Heart left ventricle (tissue), 16 donors: ENCODE data around the gene TGIF1. TPM values are rescaled to one million over a fixed set of nuclear protein-coding genes. Genes with fewer than 3 reads are reported as not detected.
A peak's percentile ranks its signal among the peaks of the same experiment; 100 is the strongest.
"Not testable (repeated sequence)": the region's sequence is repeated elsewhere in the genome, so short reads cannot be mapped to it uniquely, and the experiment has no call there.

ENCODE experiments used
- ATAC-seq, 4 donors: fragments of 200-7000 bp; cut with Tn5 transposase; one replicate each; pipeline ENCODE4 v1.9.1; 2020 to 2022; ENCODE audit warnings: moderate library complexity in 4 of 4, mild to moderate bottlenecking in 3 of 4, moderate number of reproducible peaks in 1 of 4
- DNase-seq, 5 donors: peaks; one replicate each; pipeline ENCODE4 v3.0.0-alpha.2; 2020
- H3K27ac ChIP-seq, 12 donors: fragments of 200-600 bp; sonication (generic) in 4 of 12; one replicate each; pipeline versions ENCODE4 v1.5.0 to v1.8.0; 2016 to 2022; ENCODE audit warnings: mild to moderate bottlenecking in 2 of 12
- H3K27me3 ChIP-seq, 9 donors: fragments of 200-600 bp; sonication (generic) in 2 of 9; one replicate each; pipeline versions ENCODE4 v1.5.1 to v1.8.0; 2016 to 2022; ENCODE audit warnings: mild to moderate bottlenecking in 3 of 9
- H3K36me3 ChIP-seq, 9 donors: fragments of 200-600 bp; sonication (generic) in 2 of 9; one replicate each; pipeline versions ENCODE4 v1.5.0 to v1.8.0; 2018 to 2022; ENCODE audit warnings: mild to moderate bottlenecking in 2 of 9
- H3K4me1 ChIP-seq, 12 donors: fragments of 200-600 bp; sonication (generic) in 4 of 12; one replicate each; pipeline versions ENCODE4 v1.5.0 to v1.8.0; 2016 to 2022; ENCODE audit warnings: mild to moderate bottlenecking in 3 of 12
- H3K4me3 ChIP-seq, 12 donors: fragments of 200-600 bp; sonication (generic) in 4 of 12; one replicate each; pipeline versions ENCODE4 v1.5.0 to v1.8.0; 2017 to 2022; ENCODE audit warnings: mild to moderate bottlenecking in 9 of 12, moderate library complexity in 4 of 12
- H3K9me3 ChIP-seq, 12 donors: fragments of 200-600 bp; sonication (generic) in 4 of 12; one replicate each; pipeline versions ENCODE4 v1.5.0 to v1.8.0; 2016 to 2022; ENCODE audit warnings: mild to moderate bottlenecking in 1 of 12
- POLR2A ChIP-seq, 2 donors: fragments of 450-650 bp; IDR thresholded peaks; one replicate each; pipeline ENCODE4 v1.6.1; 2017; ENCODE audit warnings: antibody characterized with exemption in 2 of 2, mild to moderate bottlenecking in 2 of 2, moderate library complexity in 2 of 2
- WGBS, 4 donors: extraction: QIAGEN DNeasy Blood & Tissue Kit in 2 of 4; methylation state at CpG; one replicate each; pipeline versions ENCODE4 v1.1.5 to v1.1.7; 2013 to 2018; 5-methylcytosine and 5-hydroxymethylcytosine counted together
- intact Hi-C, 10 donors: fragments of 100-400 bp; cut with DNase I; formaldehyde crosslinking; loops; one replicate each; pipeline versions ENCODE4 v1.11.1 to v1.14.2; 2022
- polyA plus RNA-seq, 2 donors: library from polyadenylated mRNA; stranded (reverse); fragments of 200-250 nt; gene quantifications; one replicate each; pipeline ENCODE4 v1.2.3, GENCODE V29; 2013
- total RNA-seq, 9 donors: library from RNA; depleted of rRNA in 2 of 9; stranded (reverse); fragments of >200 nt in 2 of 9; fragmentation: NEBNext Ultra II Directional in 3 of 9; extraction: Animal tissue kit (Norgen Biotek cat#: 25700) in 3 of 9; gene quantifications; one replicate each; pipeline versions ENCODE4 v1.1.0 to v1.2.4, GENCODE V29; 2016 to 2023
- TF ChIP-seq, protein P1 (sequence below), 12 donors: fragments of 200-600 bp; sonication (generic) in 4 of 12; IDR thresholded peaks; one replicate each; pipeline versions ENCODE4 v1.5.0 to v1.8.0; 2018 to 2022; ENCODE audit warnings: antibody characterized with exemption in 12 of 12, mild to moderate bottlenecking in 5 of 12
- donor health status: ischemic (EF 13 %, LVEDD 7.1; RV severe dilation, severe dysfunction).
- donor health status: healthy with polysubstance abuse.
- donor health status: DM: no; HTN: yes; CAD: no.
- donor health status: DM: no; HTN: no; CAD: no.
- donor health status: ischemic (EF 25% LVEDD 6.9; RV normal size, moderate dysfunction).
- donor health status: ischemic (EF 25% LVEDD 5.7; RV mildly dilated, moderate dysfunction).
- donor health status: healthy.
- donor health status: DM: yes; HTN: yes; CAD: no.
- donor health status: ischemic (EF 35%, LVEDD 5.7; RV mildly dilated, moderate dysfunction).
- donor health status: nonischemic (EF 11% LVEDD 7.7; RV severe dilation, severe dysfunction).
- donor health status: DM: yes; HTN: yes; CAD: no.
- donor health status: PGD.
- donor health status: ischemic (EF 29% LVEDD 5.4; RV normal size, mild dysfunction).
- donor health status: nonischemic (EF 23%, LVEDD 6.1; RV moderate dilation, normal function).

TGIF1 gene
- total and polyA plus RNA-seq, 11 donors, result 5.0 to 37.5 (median 15.4) TPM

DNA sequence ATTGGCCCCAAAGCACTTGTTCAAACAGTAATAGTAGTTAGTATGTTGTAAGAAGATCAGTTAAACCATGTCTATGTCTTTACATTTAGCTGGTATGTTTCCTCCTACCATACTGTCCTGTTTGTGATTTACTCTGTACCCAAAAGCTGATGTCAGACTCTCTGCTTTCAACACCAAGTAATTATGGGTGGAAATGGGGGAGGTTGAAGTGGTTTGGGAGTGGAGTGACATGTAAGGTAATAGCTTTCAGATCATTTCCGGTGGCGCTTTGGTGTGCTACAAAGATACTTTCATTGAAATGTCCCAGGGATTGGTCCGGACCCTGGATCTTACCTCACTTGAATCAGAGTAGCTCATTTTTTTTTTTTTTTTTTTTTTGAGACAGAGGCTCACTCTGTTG lies 39.7 kb upstream of the TGIF1 start:
- Histone ChIP-seq H3K4me3 (no peak overlapping the region), H3K27ac (no peak overlapping the region), H3K27me3 (peaks cover 0 to 15% (median 0%) of the 10 kb centered on the region in 9 donors), H3K9me3 (peaks cover 0 to 6% (median 0%) of the 10 kb centered on the region in 12 donors), H3K36me3 (no peaks in the 10 kb centered on the region), H3K4me1 (peaks cover 0 to 6% (median 0%) of the 10 kb centered on the region in 12 donors)
- no peak for ATAC-seq
- WGBS, 4 donors, result 90 to 95% (median 92%) methylated on average over 3 of the region's 3 CpGs
- no peak for DNase-seq
- intact Hi-C loops, result no loop called here
- no peak for TF ChIP-seq POLR2A (IDR thresholded peaks at IDR 0.05)
- TF ChIP-seq, protein P1, sequence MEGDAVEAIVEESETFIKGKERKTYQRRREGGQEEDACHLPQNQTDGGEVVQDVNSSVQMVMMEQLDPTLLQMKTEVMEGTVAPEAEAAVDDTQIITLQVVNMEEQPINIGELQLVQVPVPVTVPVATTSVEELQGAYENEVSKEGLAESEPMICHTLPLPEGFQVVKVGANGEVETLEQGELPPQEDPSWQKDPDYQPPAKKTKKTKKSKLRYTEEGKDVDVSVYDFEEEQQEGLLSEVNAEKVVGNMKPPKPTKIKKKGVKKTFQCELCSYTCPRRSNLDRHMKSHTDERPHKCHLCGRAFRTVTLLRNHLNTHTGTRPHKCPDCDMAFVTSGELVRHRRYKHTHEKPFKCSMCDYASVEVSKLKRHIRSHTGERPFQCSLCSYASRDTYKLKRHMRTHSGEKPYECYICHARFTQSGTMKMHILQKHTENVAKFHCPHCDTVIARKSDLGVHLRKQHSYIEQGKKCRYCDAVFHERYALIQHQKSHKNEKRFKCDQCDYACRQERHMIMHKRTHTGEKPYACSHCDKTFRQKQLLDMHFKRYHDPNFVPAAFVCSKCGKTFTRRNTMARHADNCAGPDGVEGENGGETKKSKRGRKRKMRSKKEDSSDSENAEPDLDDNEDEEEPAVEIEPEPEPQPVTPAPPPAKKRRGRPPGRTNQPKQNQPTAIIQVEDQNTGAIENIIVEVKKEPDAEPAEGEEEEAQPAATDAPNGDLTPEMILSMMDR (IDR thresholded peaks at IDR 0.05), result no peak

- H3K36me3 ChIP-seq, H3K9me3 ChIP-seq, H3K27ac ChIP-seq, DNase-seq, H3K4me3 ChIP-seq, ATAC-seq, intact Hi-C loops, H3K4me1 ChIP-seq: not testable (repeated sequence)
- H3K27me3 ChIP-seq, result peaks cover 0 to 15% (median 0%) of the 10 kb centered on the region in 9 donors
- 80 to 100% (median 98%) methylated on average over 2 to 3 of the region's 3 CpGs for WGBS, 4 donors
Measured at GRCh38 chr18:3410876-3411275, 39.1 kb upstream of the TGIF1 start.

GRCh38 chr18:3411327-3411726 lies 38.6 kb upstream of the TGIF1 start:
- no peak for DNase-seq
- H3K9me3 ChIP-seq, result peaks cover 0 to 2% (median 0%) of the 10 kb centered on the region in 12 donors
- H3K27me3 ChIP-seq, result peaks cover 0 to 15% (median 0%) of the 10 kb centered on the region in 9 donors
- WGBS, 4 donors, result 72 to 88% (median 82%) methylated on average over 3 of the region's 3 CpGs
- intact Hi-C loops, result no loop called here
- ATAC-seq, result no peak
- peak overlapping the region in 8 of 12 donors; percentile 35 to 56 (median 44) for H3K4me3 ChIP-seq
- H3K27ac ChIP-seq, result no peak overlapping the region
- H3K36me3 ChIP-seq, result no peaks in the 10 kb centered on the region
- TF ChIP-seq, protein P1 (IDR thresholded peaks at IDR 0.05), result no peak
- no peak for TF ChIP-seq POLR2A (IDR thresholded peaks at IDR 0.05)
- H3K4me1 ChIP-seq, result peaks cover 0 to 6% (median 0%) of the 10 kb centered on the region in 12 donors

GRCh38 chr18:3411854-3412268 lies 38.1 kb upstream of the TGIF1 start:
- intact Hi-C loops, result no loop called here
- DNase-seq, result peak in 3 of 5 donors; percentile 21 to 70 (median 37)
- H3K4me3 ChIP-seq, result peak overlapping the region in 10 of 12 donors; percentile 20 to 56 (median 44)
- peak in 2 of 4 donors; percentile 57 to 83 for ATAC-seq
- peaks cover 0 to 2% (median 0%) of the 10 kb centered on the region in 12 donors for H3K9me3 ChIP-seq
- peaks cover 0 to 6% (median 0%) of the 10 kb centered on the region in 12 donors for H3K4me1 ChIP-seq
- no peak overlapping the region for H3K27ac ChIP-seq
- no peaks in the 10 kb centered on the region for H3K36me3 ChIP-seq
- TF ChIP-seq, protein P1 (IDR thresholded peaks at IDR 0.05), result no peak
- no peak for TF ChIP-seq POLR2A (IDR thresholded peaks at IDR 0.05)
- 11 to 28% (median 14%) methylated on average over 23 to 28 of the region's 28 CpGs for WGBS, 4 donors
- peaks cover 0 to 15% (median 0%) of the 10 kb centered on the region in 9 donors for H3K27me3 ChIP-seq

DNA sequence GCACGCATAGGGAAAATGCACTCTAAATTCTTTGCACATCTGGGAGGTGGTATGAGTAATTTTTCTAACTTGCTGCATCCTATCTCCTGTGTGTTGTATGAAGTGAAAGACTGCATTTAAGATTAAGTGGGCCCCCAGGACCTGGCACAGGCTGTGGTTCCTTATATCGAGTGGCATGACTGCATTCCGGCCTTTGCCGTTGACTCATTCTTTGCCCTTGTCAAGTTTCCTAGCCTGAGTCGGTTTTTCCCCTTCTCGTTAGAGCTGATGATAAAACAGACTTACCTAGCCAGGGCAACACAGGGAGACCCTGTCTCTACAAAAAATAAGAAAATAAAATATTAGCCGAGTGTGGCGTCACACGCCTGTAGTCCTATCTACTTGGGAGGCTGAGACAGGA lies 37.4 kb upstream of the TGIF1 start:
- intact Hi-C loops, H3K9me3 ChIP-seq, H3K36me3 ChIP-seq, ATAC-seq, H3K4me1 ChIP-seq, DNase-seq, H3K27ac ChIP-seq: not testable (repeated sequence)
- WGBS, 4 donors, result 84 to 89% (median 88%) methylated on average over 9 of the region's 9 CpGs
- Histone ChIP-seq H3K4me3 (peak overlapping the region in 7 of 12 donors; percentile 20 to 56 (median 45)), H3K27me3 (peaks cover 0 to 15% (median 0%) of the 10 kb centered on the region in 9 donors)
